SKM-1 (cell line): ENCODE data around the gene OR2T29.
"Not testable (repeated sequence)": the region's sequence is repeated elsewhere in the genome, so short reads cannot be mapped to it uniquely, and the experiment has no call there.

ENCODE experiments used
- DNase-seq: peaks from one replicate; lab custom pipeline; 2025; ENCODE audit not compliant: unreplicated experiment; lab: John Stamatoyannopoulos, UW

The OR2T29 gene

DNA sequence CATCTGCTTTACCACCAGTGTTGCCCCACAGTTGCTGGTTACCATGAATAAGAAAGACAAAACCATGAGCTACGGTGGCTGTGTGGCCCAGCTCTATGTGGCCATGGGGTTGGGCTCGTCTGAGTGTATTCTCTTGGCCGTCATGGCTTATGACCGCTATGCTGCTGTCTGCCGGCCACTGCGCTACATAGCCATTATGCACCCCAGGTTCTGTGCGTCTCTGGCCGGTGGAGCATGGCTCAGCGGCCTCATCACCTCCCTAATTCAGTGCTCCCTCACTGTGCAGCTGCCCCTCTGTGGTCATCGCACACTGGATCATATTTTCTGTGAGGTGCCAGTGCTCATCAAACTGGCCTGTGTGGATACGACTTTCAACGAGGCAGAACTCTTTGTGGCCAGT lies 40.7 kb downstream of the OR2T29 start:
- no peak for DNase-seq

DNA sequence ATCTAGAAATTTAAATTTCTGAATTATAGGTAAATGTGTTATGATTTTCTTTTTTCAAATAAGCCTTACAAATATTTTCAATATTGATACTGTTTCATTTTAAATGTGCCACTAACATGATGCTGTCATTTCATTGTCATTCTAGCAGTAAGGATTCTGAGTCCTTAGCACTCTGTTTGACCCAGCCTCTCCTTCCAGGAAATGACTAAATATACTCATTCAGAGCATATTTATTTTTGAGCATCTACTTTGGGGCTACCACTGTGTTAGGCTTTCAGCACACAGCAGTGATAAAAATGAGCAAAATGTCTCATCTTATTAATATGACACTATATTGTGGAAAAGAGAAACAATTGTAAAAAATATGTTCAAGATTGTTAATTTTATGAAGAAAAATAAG lies 52.4 kb downstream of the OR2T29 start:
- not testable (repeated sequence) for DNase-seq

DNA sequence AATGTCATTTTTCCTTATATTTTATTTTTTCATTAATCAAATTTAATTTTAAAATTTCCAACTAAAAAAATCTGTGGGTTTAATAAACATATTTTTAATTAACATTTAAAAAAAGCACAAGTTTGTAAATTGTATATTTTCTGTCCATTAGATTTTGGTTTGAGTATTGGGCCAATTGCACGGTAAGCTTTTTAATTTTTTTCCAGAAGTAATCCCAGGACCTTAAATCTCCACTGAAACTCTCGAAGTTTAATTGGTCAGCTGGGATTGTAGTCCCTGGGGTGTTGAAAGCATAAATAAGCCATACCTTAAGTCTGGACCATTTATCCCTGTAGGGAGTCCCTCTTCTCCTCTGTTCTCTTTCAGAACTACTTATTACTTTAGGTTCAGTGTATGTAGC lies 54.8 kb downstream of the OR2T29 start, which contains the start of gene OR2G6:
OR2G6 (plus strand) TSS at position 301 of the 400 bp plus-strand sequence. CDS start 13,574 bp downstream, outside the sequence.
- DNase-seq = not testable (repeated sequence)
